B cell (primary cell): ENCODE results near the gene UBE2G2. TPM values are rescaled to one million over a fixed set of nuclear protein-coding genes. Genes with fewer than 3 reads are reported as not detected.

Source experiments
- ATAC-seq: fragments of 200-7000 bp; cut with Tn5 transposase; one replicate; pipeline ENCODE4 v1.10.0; 2021; ENCODE audit warnings: low read depth, mild to moderate bottlenecking, moderate number of reproducible peaks, moderate library complexity
- CTCF ChIA-PET: fragments of 350-600 bp; sonication (Branson Sonifier 250); formaldehyde crosslinking; loops from one replicate; lab custom pipeline; 2021; ENCODE audit warnings: antibody characterized with exemption, inconsistent platforms; lab: Charles Lee
- POLR2A ChIA-PET: fragments of 350-600 bp; sonication (Branson Sonifier 250); formaldehyde crosslinking; loops from one replicate; lab custom pipeline; 2021; ENCODE audit warnings: antibody characterized with exemption; lab: Charles Lee
- DNase-seq: peaks from one replicate; pipeline ENCODE4 v3.0.0; 2013
- H2AFZ ChIP-seq: 2 replicates; pipeline ENCODE4 v1.6.1; 2012; ENCODE audit warnings: mild to moderate bottlenecking, low read depth, low read length; ENCODE audit not compliant: insufficient read depth, poor library complexity, severe bottlenecking
- H3K27ac ChIP-seq, 2 donors: 1 replicate in 1 of 2; 2 replicates in 1 of 2; pipeline ENCODE4 v1.5.1; 2012 to 2013; ENCODE audit warnings: low read length in 2 of 2, mild to moderate bottlenecking in 2 of 2, moderate library complexity in 1 of 2
- H3K27me3 ChIP-seq, 4 experiments: fragments of 200-600 bp in 1 of 4; sonication (generic) in 1 of 4; replicated peaks in 1 of 4; 1 replicate in 2 of 4; 2 replicates in 2 of 4; pipeline versions ENCODE4 v1.6.1 to v1.7.0; 2013 to 2016; ENCODE audit warnings: low read length in 3 of 4, mild to moderate bottlenecking in 2 of 4, mixed read lengths in 1 of 4, moderate library complexity in 1 of 4; ENCODE audit not compliant: insufficient read depth in 4 of 4, control insufficient read depth in 3 of 4; ENCODE audit errors: control extremely low read depth in 1 of 4
- H3K36me3 ChIP-seq, 2 experiments: replicated peaks in 1 of 2; 1 replicate in 1 of 2; 2 replicates in 1 of 2; pipeline versions ENCODE4 v1.6.1 to v1.7.1; 2013; ENCODE audit warnings: low read length in 1 of 2; ENCODE audit not compliant: insufficient read depth in 2 of 2, control insufficient read depth in 1 of 2; ENCODE audit errors: control extremely low read depth in 1 of 2, extremely low read depth in 1 of 2
- H3K4me1 ChIP-seq, 2 donors: fragments of 200-600 bp in 1 of 2; sonication (generic) in 1 of 2; 1 replicate in 1 of 2; 2 replicates in 1 of 2; pipeline versions ENCODE4 v1.5.1 to v1.6.1; 2013 to 2017; ENCODE audit warnings: low read length in 2 of 2; ENCODE audit not compliant: control insufficient read depth in 2 of 2, insufficient read depth in 2 of 2
- H3K4me2 ChIP-seq: replicated peaks from 2 replicates; pipeline ENCODE3; 2012; ENCODE audit warnings: mild to moderate bottlenecking, low read depth, low read length; ENCODE audit not compliant: poor library complexity, severe bottlenecking
- H3K4me3 ChIP-seq, 5 experiments: fragments of 200-600 bp in 1 of 5; sonication (generic) in 1 of 5; 1 replicate in 3 of 5; 2 replicates in 2 of 5; pipeline versions ENCODE4 v1.5.1 to v1.7.0; 2011 to 2016; ENCODE audit warnings: low read length in 4 of 5, mild to moderate bottlenecking in 4 of 5, low read depth in 2 of 5, control low read depth in 1 of 5, moderate library complexity in 1 of 5; ENCODE audit not compliant: insufficient read depth in 1 of 5; ENCODE audit errors: control extremely low read depth in 1 of 5, extremely low read depth in 1 of 5
- H3K79me2 ChIP-seq: fragments of 200-600 bp; sonication (generic); one replicate; pipeline ENCODE4 v1.6.0; 2016; ENCODE audit warnings: low read length; ENCODE audit not compliant: control insufficient read depth, insufficient read depth
- H3K9ac ChIP-seq: fragments of 200-600 bp; sonication (generic); 2 replicates; pipeline ENCODE4 v1.6.1; 2017; ENCODE audit warnings: mild to moderate bottlenecking, low read length, moderate library complexity
- H3K9me3 ChIP-seq, 3 donors: one replicate each; pipeline versions ENCODE4 v1.6.1 to v1.7.1; 2013; ENCODE audit warnings: low read length in 2 of 3; ENCODE audit not compliant: control insufficient read depth in 2 of 3, insufficient read depth in 1 of 3; ENCODE audit errors: control extremely low read depth in 1 of 3
- H4K20me1 ChIP-seq: 2 replicates; pipeline ENCODE4 v1.6.0; 2012; ENCODE audit warnings: mild to moderate bottlenecking, low read length; ENCODE audit not compliant: insufficient read depth, control insufficient read depth, poor library complexity, severe bottlenecking
- H3K27ac Mint-ChIP-seq: one replicate; pipeline ENCODE4 v1.8.0; 2021; ENCODE audit warnings: mixed read lengths
- H3K27me3 Mint-ChIP-seq: one replicate; pipeline ENCODE4 v1.8.0; 2021; ENCODE audit warnings: mixed read lengths
- H3K4me1 Mint-ChIP-seq: one replicate; pipeline ENCODE4 v1.8.0; 2021; ENCODE audit warnings: mixed read lengths
- H3K4me3 Mint-ChIP-seq: one replicate; pipeline ENCODE4 v1.8.0; 2021; ENCODE audit warnings: mixed read lengths
- H3K9me3 Mint-ChIP-seq: one replicate; pipeline ENCODE4 v1.8.0; 2022; ENCODE audit warnings: mixed read lengths; ENCODE audit not compliant: insufficient read depth
- CTCF ChIP-seq: fragments of 200-600 bp; IDR thresholded peaks from one replicate; pipeline ENCODE4 v1.8.0; 2022; ENCODE audit warnings: antibody characterized with exemption, mild to moderate bottlenecking
- EZH2 ChIP-seq: IDR thresholded peaks from 2 replicates; pipeline ENCODE4 v1.6.1; 2012; ENCODE audit warnings: borderline replicate concordance, low read depth, mild to moderate bottlenecking, moderate library complexity, low read length; ENCODE audit not compliant: insufficient read depth, poor library complexity, severe bottlenecking
- WGBS: methylation state at CpG from one replicate; pipeline ENCODE4 v1.1.5; 2013; ENCODE audit warnings: missing lambda C conversion rate; ENCODE audit not compliant: insufficient coverage; 5-methylcytosine and 5-hydroxymethylcytosine counted together
- intact Hi-C: fragments of 100-400 bp; cut with micrococcal nuclease; formaldehyde crosslinking; loops from one replicate; pipeline ENCODE4 v1.10.0; 2022
- polyA plus RNA-seq: library from polyadenylated mRNA; depleted of rRNA; stranded (reverse); fragments of >200 nt; gene quantifications from 2 replicates; pipeline ENCODE4 v1.2.3, GENCODE V29; 2012
- total RNA-seq, 2 donors: library from RNA; stranded (reverse); fragments of 120-200 nt in 1 of 2; gene quantifications; 1 replicate in 1 of 2; 2 replicates in 1 of 2; pipeline versions ENCODE4 v1.2.3 to v1.2.4, GENCODE V29; 2013 to 2022

Gene UBE2G2
- total and polyA plus RNA-seq, 2 donors (not counting 1 experiment from before 2014, with no cell fraction given), result 96.4 to 109 TPM

- WGBS, result 92% methylated on average over 10 of the region's 11 CpGs
- no peak overlapping the region for H3K4me2 ChIP-seq
These were observed 48.9 kb downstream of the UBE2G2 start for GRCh38 chr21:44752671-44753235.

More at GRCh38 chr21:44752671-44753235, 48.9 kb downstream of the UBE2G2 start:
- no peak overlapping the region for H3K4me3 ChIP-seq
- no peaks in the 10 kb centered on the region for H4K20me1 ChIP-seq
- no peaks in the 10 kb centered on the region for H3K36me3 ChIP-seq
- DNase-seq (no peak), ATAC-seq (no peak)
- H3K9me3 ChIP-seq, result peaks cover 0 to 7% (median 0%) of the 10 kb centered on the region in 3 donors
- no peak overlapping the region for H3K4me3 Mint-ChIP-seq
- H3K27me3 ChIP-seq, result peaks cover 0 to 9% (median 2%) of the 10 kb centered on the region in 4 experiments
- ChIA-PET CTCF (interaction anchor here (0.9 kb wide), 1 partner anchor 179 kb away, joined by 3 read pairs; no protein-coding TSS in a partner anchor), POLR2A (no interaction called here)
- H3K9ac ChIP-seq, result no peak overlapping the region
- peaks cover 17% of the 10 kb centered on the region for H3K27me3 Mint-ChIP-seq
- H3K4me1 Mint-ChIP-seq, result no peaks in the 10 kb centered on the region
- H3K27ac Mint-ChIP-seq, result no peak overlapping the region
- H3K4me1 ChIP-seq, result no peaks in the 10 kb centered on the region
- TF ChIP-seq EZH2 (no peak), CTCF (no peak)
- H3K27ac ChIP-seq, result no peak overlapping the region
- intact Hi-C loops, result no loop called here
- no peaks in the 10 kb centered on the region for H3K79me2 ChIP-seq
- H2AFZ ChIP-seq, result no peak overlapping the region
- H3K9me3 Mint-ChIP-seq, result no peaks in the 10 kb centered on the region
